PC-3 (cell line): ENCODE data around the gene MS4A18. TPM values are rescaled to one million over a fixed set of nuclear protein-coding genes. Genes with fewer than 3 reads are reported as not detected.

Experiments
- ATAC-seq: fragments of 200-7000 bp; cut with Tn5 transposase; 2 replicates; pipeline ENCODE4 v1.9.1; 2020; ENCODE audit warnings: mild to moderate bottlenecking, moderate library complexity
- BruUV-seq: library from RNA; stranded (reverse); fragments of 400-500 nt; replicated peaks from 2 replicates; lab custom pipeline; 2021; lab: Mats Ljungman, UMichigan
- CTCF ChIA-PET: fragments of 300-600 bp; sonication (Branson Sonifier 250); formaldehyde crosslinking; loops from one replicate; lab custom pipeline; 2022; ENCODE audit warnings: antibody characterized with exemption; lab: Charles Lee
- POLR2A ChIA-PET: fragments of 300-600 bp; sonication (Branson Sonifier 250); formaldehyde crosslinking; loops from one replicate; lab custom pipeline; 2022; ENCODE audit warnings: antibody characterized with exemption; ENCODE audit not compliant: unreplicated experiment; lab: Charles Lee
- DNase-seq: peaks from one replicate; pipeline ENCODE4 v3.0.0-alpha.2; 2015
- H2AFZ ChIP-seq: fragments of 300-600 bp; sonication (generic); 2 replicates; pipeline ENCODE4 v1.6.0; 2016; ENCODE audit warnings: antibody characterized with exemption, low read length
- H3F3A ChIP-seq: fragments of 300-600 bp; sonication (generic); one replicate; pipeline ENCODE4 v1.6.0; 2017; ENCODE audit warnings: antibody characterized with exemption, low read length, control low read depth, mild to moderate bottlenecking; ENCODE audit not compliant: unreplicated experiment
- H3K27ac ChIP-seq: fragments of 300-600 bp; sonication (generic); 2 replicates; pipeline ENCODE4 v1.5.1; 2016; ENCODE audit warnings: mild to moderate bottlenecking, low read length
- H3K27me3 ChIP-seq: fragments of 300-600 bp; sonication (generic); 2 replicates; pipeline ENCODE4 v1.6.1; 2016; ENCODE audit warnings: low read length, mixed read lengths
- H3K36me3 ChIP-seq: fragments of 300-600 bp; sonication (generic); 2 replicates; pipeline ENCODE4 v1.6.1; 2016; ENCODE audit warnings: low read depth, mixed run types, low read length, mixed read lengths
- H3K4me1 ChIP-seq: fragments of 300-600 bp; sonication (generic); 2 replicates; pipeline ENCODE4 v1.5.1; 2016; ENCODE audit warnings: low read length; ENCODE audit not compliant: insufficient read depth
- H3K4me2 ChIP-seq: fragments of 300-600 bp; sonication (generic); 2 replicates; pipeline ENCODE4 v1.6.0; 2016; ENCODE audit warnings: low read length
- H3K4me3 ChIP-seq: fragments of 300-600 bp; sonication (generic); 2 replicates; pipeline ENCODE4 v1.5.1; 2016; ENCODE audit warnings: mild to moderate bottlenecking, low read length, mixed read lengths
- H3K79me2 ChIP-seq: fragments of 300-600 bp; sonication (generic); 2 replicates; pipeline ENCODE4 v1.6.1; 2017; ENCODE audit warnings: low read length, mixed read lengths
- H3K9ac ChIP-seq: fragments of 300-600 bp; sonication (generic); 2 replicates; pipeline ENCODE4 v1.6.0; 2016; ENCODE audit warnings: mild to moderate bottlenecking, low read length
- H3K9me2 ChIP-seq: fragments of 300-600 bp; sonication (generic); replicated peaks from 2 replicates; pipeline ENCODE4 v1.6.1; 2016; ENCODE audit warnings: mixed run types, low read length, mixed read lengths
- H3K9me3 ChIP-seq: fragments of 300-600 bp; sonication (generic); 2 replicates; pipeline ENCODE4 v1.6.1; 2016; ENCODE audit warnings: low read length, mixed read lengths
- H4K20me1 ChIP-seq: fragments of 300-600 bp; sonication (generic); 2 replicates; pipeline ENCODE4 v1.6.1; 2016; ENCODE audit warnings: low read length, mixed read lengths
- CTCF ChIP-seq: fragments of 300-600 bp; sonication (generic); conservative IDR thresholded peaks from 2 replicates; pipeline ENCODE4 v1.5.1; 2017; ENCODE audit warnings: antibody characterized with exemption, low read depth, mild to moderate bottlenecking, low read length
- EZH2 ChIP-seq: fragments of 300-600 bp; sonication (generic); IDR thresholded peaks from one replicate; pipeline ENCODE4 v1.6.1; 2017; ENCODE audit warnings: antibody characterized with exemption, mild to moderate bottlenecking, low read length; ENCODE audit not compliant: unreplicated experiment
- EZH2phosphoT487 ChIP-seq: fragments of 300-600 bp; sonication (generic); IDR thresholded peaks from 2 replicates; pipeline ENCODE4 v1.6.1; 2018; ENCODE audit warnings: mild to moderate bottlenecking, antibody characterized with exemption, low read length, borderline replicate concordance
- intact Hi-C: fragments of 100-400 bp; cut with micrococcal nuclease; formaldehyde crosslinking; loops from 2 replicates; pipeline ENCODE4 v1.9.0; 2023
- total RNA-seq: library from RNA; depleted of rRNA; stranded (reverse); fragments of >200 nt; gene quantifications from 2 replicates; pipeline ENCODE4 v1.2.3, GENCODE V29; 2014

MS4A18 gene
- total RNA-seq, 1 experiment from 2014 or later: not detected

DNA sequence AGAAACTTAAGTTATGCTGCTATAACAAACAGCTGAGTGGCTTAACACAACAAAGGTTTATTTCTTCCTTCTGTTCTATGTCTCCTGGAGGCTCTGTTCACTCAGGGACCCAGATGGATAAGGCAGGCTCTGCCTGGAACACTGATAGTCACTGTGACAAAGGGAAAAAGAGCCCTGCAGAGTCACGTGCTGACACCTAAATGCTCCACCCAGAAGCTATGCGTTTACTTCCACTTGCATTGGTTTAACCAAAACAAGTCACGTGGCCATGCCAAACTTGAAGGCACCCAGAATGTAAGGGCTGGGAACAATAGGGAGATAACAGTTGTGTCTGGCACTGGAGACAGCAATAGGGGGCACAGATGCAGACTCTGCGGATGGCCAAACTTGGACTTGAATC is 28.8 kb downstream of the MS4A18 start:
- TF ChIP-seq CTCF: no peak
- TF ChIP-seq EZH2phosphoT487: no peak
- no peak for TF ChIP-seq EZH2
- Histone ChIP-seq H3K4me3 (no peak overlapping the region), H3K36me3 (no peaks in the 10 kb centered on the region), H4K20me1 (no peaks in the 10 kb centered on the region), H3K9me2 (no peaks in the 10 kb centered on the region), H3F3A (no peaks in the 10 kb centered on the region), H3K27me3 (peaks cover 40% of the 10 kb centered on the region), H3K4me1 (no peaks in the 10 kb centered on the region), H3K27ac (no peak overlapping the region), H3K9ac (no peak overlapping the region), H2AFZ (no peak overlapping the region), H3K9me3 (no peaks in the 10 kb centered on the region), H3K79me2 (no peaks in the 10 kb centered on the region), H3K4me2 (no peak overlapping the region)
- ATAC-seq (no peak), DNase-seq (no peak)
- POLR2A ChIA-PET: interaction anchor here (0.6 kb wide), 1 partner anchor 8 kb away, joined by 3 read pairs; no protein-coding TSS in a partner anchor
- BruUV-seq: no TSS peak
- CTCF ChIA-PET: no interaction called here
- intact Hi-C loops: no loop called here

GRCh38 chr11:60754887-60755286 is 30.4 kb downstream of the MS4A18 start:
- no peak overlapping the region for H3K4me3 ChIP-seq
- ChIA-PET POLR2A (no interaction called here), CTCF (no interaction called here)
- H3K27ac ChIP-seq: no peak overlapping the region
- no peak for DNase-seq
- H3K27me3 ChIP-seq: peaks cover 55% of the 10 kb centered on the region
- no TSS peak for BruUV-seq
- no peak for TF ChIP-seq EZH2
- TF ChIP-seq EZH2phosphoT487: no peak
- TF ChIP-seq CTCF: no peak
- H2AFZ ChIP-seq: no peak overlapping the region
- no peaks in the 10 kb centered on the region for H4K20me1 ChIP-seq
- no peaks in the 10 kb centered on the region for H3K9me2 ChIP-seq
- no peak overlapping the region for H3K9ac ChIP-seq
- no peak overlapping the region for H3K4me2 ChIP-seq
- no peaks in the 10 kb centered on the region for H3K4me1 ChIP-seq
- no peaks in the 10 kb centered on the region for H3K79me2 ChIP-seq
- intact Hi-C loops: no loop called here
- no peaks in the 10 kb centered on the region for H3F3A ChIP-seq
- H3K9me3 ChIP-seq: no peaks in the 10 kb centered on the region
- no peaks in the 10 kb centered on the region for H3K36me3 ChIP-seq
- ATAC-seq: no peak

- H3K9ac ChIP-seq: no peak within 1 kb of the TSS
- H3K9me3 ChIP-seq: no peaks in the 10 kb centered on the region
- no peaks in the 10 kb centered on the region for H3K9me2 ChIP-seq
- no peaks in the 10 kb centered on the region for H3K4me1 ChIP-seq
- no peaks in the 10 kb centered on the region for H3K79me2 ChIP-seq
- POLR2A ChIA-PET: no interaction called here
- ATAC-seq: peak; percentile 68; the same call in 1 of the 2 replicates
- TF ChIP-seq EZH2: no peak
- TF ChIP-seq CTCF: peak; percentile 72
- H3K27ac ChIP-seq: no peak within 1 kb of the TSS
- DNase-seq: peak; percentile 83
- no peaks in the 10 kb centered on the region for H3K36me3 ChIP-seq
- no peaks in the 10 kb centered on the region for H3F3A ChIP-seq
- intact Hi-C loops: loop anchor here (2.0 kb wide), 1 partner anchor 56 kb away; no protein-coding TSS in a partner anchor
- H3K4me2 ChIP-seq: no peak within 1 kb of the TSS
- BruUV-seq: no TSS peak
- H3K27me3 ChIP-seq: peaks cover 65% of the 10 kb centered on the region
- H2AFZ ChIP-seq: no peak within 1 kb of the TSS
- no peaks in the 10 kb centered on the region for H4K20me1 ChIP-seq
- no peak within 1 kb of the TSS for H3K4me3 ChIP-seq
- CTCF ChIA-PET: no interaction called here
Observed at GRCh38 chr11:60756307-60757032, 31.9 kb downstream of the MS4A18 start, which contains the start of gene MS4A15. Gene MS4A15 (plus strand): TSS chr11:60756867. CDS start chr11:60763734, 6,867 bp downstream.
